HG03064 (cell line): Measurements from ENCODE around the gene LIN7B.
"Not testable (repeated sequence)": the region's sequence is repeated elsewhere in the genome, so short reads cannot be mapped to it uniquely, and the experiment has no call there.

Experiments
- ATAC-seq: cut with Tn5 transposase; IDR thresholded peaks from one replicate; pipeline ENCODE4 v1.9.1; 2021; ENCODE audit warnings: low read depth; ENCODE audit not compliant: unreplicated experiment

The LIN7B gene

DNA sequence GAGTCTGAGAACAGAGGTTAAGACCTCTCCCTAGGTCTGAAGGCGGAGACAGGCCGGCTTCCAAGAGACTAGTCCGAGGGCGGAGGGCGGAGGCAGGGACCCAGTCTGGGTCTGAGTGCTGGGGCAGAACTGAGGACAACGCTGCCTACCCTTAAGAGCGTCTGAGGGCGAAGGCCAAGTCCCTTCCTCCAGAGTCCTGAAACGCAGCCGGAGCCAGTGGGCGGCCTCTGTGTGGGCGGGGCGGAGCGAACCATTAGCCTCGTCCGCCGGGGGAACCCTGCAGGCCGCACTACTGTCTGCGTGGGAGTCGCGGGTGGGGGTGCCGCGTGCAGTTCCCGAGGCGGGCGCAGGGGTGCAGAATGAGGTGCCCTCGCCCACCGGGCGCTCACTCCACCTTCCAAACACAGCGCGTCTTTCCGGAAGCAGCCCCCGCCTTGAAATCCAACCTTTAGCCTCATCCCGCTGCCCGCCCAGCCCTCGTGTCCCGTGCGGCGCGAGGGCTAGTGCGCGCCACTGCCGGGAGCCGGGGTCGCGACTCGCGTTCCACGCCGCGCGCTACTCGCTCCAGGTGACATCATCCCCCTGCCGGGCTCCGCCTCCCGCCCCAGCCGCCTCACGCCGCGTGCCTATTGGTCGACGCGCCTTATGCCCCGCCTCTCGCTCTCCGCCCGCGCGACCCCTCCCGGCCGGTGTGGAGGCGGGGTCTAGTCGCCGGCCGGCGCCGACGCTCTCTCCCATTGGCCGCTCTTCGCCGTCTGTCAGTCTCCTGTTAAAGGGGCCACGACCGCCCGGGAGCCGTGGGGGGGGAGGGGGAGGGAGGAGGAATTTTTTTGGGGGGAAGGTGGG lies 4.6 kb downstream of the LIN7B start, which contains the start of gene C19orf73:
C19orf73 (minus strand) TSS at position 579 of the 846 bp plus-strand sequence; CDS start at position 458, 121 bp downstream.
- ATAC-seq = peak; percentile 52

DNA sequence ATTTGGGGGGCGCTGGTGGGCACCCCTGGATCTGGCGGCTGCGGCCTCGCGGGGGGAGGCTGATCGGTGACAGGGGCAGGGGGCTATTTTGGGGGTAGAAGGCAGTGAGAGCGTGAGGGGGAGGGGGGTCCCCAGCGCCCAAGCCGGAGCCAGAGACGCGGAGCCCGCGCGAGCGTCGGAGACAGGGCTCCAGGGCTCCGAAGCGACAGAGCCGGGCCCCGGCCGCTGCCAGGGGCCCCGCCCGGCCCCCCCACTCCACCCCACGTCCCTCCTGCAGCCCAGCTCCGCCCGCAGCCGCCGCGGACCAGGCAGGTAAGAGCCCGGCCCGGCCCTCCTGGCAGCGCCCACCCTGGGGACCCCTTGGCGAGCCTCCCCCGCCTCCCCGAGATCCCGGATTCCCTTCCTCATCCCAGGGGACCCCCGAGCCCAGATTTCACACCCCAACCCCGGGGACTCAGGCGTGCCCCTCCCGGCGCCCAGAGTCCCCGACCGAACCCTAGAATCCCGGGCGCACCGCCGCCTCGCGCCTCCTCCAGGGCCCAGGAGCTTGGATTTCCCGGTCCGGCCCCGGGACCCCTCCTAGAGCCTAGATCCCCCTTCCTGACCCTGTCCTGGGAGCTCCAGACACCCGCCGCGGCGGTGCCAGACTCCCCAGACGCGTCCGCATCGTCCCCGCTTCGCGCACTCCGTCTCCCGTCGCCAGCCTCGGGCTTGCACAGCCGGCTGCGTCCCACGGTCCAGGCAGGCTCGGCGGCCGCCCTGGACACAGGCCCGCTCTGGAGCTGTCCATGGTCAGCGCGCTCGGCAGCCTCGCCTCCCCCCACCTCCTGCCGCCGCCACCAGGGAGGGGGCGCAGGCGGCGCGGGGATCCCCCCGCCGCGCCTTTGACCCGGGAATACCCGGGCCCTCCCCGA lies 5.5 kb downstream of the LIN7B start, which contains the start of gene PPFIA3:
PPFIA3 (plus strand) TSS at position 134 of the 914 bp plus-strand sequence. CDS start 8,330 bp downstream, outside the sequence.
- ATAC-seq = no peak

DNA sequence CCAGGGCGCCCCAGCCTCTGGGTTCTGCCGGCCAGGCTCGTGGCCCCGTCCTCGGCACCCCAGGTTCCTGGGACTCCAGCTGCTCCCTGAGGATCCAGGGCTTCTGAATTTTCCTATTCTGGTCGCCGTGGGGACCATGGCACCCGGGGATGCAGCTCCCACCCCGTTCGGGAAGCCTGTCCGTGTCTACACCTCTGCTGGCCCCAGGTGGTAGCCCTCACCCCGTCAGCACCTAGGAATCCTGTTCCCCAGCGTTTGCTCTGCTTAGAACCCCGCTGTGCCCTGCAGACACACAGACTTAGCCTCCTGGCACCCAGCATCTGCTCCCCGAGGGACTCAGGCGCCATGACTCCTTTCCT lies 6.1 kb downstream of the LIN7B start:
- no peak for ATAC-seq

DNA sequence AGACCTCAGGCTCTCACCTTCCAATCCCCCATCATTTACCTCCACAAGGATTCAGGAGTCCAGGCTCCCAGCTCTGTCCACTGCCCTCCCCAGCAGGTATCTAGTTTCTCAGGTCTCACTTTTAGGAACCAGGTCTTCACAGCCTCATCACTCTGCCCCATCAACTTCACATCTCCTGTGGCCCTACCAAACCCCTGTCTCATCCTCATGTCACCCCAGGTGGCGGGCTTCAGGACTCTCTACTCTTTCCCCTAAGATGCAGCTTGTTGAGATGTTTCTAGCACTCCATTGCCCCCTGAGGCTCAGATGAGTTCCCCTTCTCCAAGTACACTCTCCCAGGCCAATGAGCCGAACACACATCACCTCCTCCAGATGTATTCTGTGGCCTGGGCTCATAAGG lies 6.7 kb downstream of the LIN7B start:
- ATAC-seq = no peak

DNA sequence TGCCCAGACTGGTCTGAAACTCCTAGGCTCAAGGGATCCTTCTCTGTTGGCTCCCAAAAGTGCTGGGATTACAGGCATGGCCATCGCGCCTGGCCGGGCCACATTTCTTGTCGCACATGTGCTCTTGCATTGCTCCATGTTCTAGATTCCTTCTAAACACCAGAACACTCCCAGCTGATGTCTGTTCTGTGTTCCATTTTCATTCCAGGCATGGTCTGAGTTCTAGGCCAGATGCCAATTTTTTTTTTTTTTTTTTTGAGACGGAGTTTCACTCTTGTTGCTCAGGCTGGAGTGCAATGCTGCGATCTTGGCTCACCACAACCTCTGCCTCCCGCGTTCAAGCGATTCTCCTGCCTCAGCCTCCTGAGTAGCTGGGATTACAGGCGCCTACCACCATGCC lies 7.7 kb downstream of the LIN7B start:
- not testable (repeated sequence) for ATAC-seq

DNA sequence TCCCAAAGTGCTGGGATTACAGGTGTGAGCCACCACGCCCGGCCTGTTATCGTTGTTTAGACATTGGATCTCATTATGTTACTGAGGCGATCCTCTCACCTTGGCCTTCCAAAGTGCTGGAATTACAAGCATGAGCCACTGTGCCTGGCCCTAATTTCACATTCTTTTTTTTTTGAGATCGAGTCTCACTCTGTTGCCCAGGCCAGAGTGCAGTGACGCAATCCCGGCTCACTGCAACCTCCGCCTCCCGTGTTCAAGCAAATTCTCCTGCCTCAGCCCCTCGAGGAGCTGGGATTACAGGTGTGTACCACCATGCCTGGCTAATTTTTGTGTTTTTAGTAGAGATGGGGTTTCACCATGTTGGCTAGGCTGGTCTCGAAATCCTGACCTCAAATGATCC lies 9.1 kb downstream of the LIN7B start:
- ATAC-seq = not testable (repeated sequence)

DNA sequence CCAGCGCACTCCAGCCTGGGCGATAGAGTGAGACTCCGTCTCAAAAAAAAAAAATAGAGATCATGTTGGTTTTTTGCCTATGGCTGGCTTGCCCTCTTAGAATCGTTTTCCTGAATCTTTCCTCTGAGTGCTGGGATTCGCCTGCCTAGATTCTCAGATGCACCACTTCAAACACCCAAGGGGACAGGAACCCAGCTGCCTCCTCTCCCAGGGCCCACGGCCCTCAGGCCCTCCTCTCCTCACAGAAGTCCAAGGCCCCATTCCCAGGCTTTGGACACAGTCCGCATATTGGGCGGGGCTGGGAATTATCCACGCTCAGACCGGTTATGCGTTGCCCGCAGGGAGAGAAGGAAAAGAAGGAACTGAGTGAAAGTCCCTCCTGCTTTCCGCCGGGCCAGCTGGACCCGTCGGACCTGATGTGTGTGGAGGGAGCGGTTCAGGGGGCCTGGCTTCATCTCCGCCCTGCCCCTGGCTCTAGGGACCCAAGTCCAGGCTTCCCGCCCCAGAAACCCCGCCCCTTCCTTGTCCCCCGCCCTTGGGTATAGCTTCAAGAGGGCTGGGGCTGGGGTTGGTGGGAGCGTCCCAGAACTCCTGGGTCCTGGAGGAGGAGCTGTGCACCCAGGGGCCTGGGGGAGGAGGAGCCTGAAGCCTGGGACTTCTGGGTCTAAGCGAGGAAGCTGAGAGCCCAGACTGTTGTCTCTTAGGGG lies 11.0 kb downstream of the LIN7B start:
- no peak for ATAC-seq

DNA sequence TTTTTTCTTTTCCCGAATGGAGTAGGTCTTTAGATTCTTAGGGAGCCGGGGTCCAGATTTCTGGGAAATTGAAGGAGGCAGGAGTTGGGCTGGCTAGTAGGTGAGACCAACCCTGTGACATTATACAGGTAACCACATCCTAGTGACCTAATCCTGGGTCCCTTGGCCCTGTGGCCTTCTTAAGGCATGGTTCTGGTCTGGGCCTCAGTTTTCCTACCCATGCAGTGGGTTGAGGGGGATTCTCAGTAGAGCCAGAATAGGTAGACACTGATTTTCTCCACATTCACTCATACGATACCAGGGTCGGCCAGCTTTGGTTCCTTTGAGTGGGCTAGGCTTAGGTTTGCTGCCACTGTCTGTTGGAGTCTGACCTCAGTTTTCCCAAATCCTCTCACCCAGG lies 12.4 kb downstream of the LIN7B start:
- no peak for ATAC-seq

DNA sequence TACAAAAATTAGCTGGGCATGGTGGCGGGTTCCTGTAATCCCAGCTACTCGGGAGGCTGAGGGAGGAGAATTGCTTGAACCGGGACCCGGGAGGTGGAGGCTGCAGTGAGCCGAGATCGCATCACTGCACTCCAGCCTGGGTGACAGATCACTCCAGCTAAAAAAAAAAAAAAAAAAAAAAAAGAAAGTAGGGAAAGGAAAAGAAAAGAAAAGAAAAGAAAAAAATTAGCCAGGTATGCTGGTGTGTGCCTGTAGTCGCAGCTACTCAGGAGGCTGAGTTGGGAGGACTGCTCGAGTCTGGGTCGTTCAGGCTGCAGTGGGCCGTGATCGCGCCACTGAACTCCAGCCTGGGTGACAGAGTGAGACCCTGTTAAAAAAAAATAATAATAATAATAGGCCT lies 13.1 kb downstream of the LIN7B start:
- ATAC-seq = not testable (repeated sequence)

DNA sequence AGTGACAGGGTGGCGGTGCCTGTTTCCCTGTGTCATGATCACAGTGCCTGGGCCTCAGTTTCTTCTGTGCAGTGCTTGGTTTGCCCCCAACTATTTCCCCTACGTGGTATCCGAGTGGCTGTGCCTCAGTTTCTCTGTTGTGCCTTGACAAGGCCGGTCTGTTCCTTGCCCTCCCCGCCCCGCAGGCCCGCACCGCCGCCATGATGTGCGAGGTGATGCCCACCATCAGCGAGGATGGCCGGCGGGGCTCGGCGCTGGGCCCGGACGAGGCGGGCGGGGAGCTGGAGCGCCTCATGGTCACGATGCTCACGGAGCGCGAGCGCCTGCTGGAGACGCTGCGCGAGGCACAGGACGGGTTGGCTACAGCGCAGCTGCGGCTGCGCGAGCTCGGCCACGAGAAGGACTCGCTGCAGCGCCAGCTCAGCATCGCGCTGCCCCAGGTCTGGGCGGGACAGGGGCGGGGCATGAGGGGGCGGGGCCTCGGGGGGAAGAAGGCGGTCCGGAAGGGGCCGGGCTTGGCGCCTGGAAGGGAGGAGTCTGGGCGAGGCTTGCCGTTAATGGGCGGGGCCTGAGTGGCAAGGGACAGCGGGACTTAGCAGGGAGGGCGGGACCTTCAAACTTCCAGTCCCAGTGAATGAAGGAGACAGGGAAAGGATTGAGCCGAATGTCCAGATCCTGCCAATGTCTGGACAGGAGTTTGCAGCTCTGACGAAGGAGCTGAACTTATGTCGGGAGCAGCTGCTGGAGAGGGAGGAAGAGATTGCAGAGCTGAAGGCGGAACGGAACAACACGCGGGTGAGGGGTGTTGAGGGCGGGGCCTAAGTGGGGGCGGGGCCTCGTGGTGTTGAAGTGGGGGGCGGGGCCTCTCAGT lies 13.7 kb downstream of the LIN7B start:
- ATAC-seq = peak; percentile 72

DNA sequence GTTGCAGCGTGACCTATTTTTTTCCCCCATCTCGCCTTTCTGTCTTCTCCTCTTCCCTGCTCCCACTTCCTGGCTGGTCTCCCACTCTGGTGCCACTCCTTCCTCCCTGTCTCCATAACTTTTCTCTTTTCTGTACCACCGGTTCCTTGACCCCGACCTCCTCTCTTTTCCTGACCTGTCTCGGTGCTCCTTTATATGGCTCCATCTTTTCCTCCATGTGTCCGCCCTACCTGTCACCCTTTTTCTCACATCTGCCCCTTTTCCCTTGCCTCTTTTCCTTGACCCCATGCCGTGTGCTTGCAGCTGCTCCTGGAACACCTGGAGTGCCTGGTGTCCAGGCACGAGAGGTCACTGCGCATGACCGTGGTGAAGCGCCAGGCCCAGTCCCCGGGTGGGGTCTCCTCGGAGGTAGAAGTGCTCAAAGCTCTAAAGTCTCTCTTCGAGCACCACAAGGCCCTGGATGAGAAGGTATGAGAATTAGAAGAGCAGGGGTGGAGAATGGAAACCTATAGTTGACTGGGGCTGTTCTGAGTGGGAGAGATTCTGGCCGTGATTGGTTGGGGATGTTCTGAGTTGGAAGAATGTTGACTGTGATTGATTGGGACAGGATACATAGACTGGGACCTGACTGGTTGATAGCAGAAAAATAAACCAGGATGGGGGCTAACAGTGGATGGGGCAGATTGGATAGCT lies 14.5 kb downstream of the LIN7B start:
- no peak for ATAC-seq

DNA sequence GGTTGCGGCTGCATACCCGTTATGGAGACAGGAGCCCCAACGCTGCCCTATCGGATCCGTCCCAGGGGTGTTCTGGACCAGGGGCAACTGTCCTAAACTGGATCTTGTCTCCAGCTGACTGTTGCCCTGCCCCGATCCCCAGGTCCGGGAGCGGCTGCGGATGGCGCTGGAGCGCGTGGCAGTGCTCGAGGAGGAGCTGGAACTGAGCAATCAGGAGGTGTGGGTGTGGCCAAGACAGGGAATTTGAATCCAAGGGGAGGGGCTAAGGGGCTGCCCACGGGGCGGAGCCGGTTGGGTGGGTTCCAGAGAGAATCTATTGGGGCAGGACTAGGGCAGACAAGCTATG lies 15.0 kb downstream of the LIN7B start:
- no peak for ATAC-seq

DNA sequence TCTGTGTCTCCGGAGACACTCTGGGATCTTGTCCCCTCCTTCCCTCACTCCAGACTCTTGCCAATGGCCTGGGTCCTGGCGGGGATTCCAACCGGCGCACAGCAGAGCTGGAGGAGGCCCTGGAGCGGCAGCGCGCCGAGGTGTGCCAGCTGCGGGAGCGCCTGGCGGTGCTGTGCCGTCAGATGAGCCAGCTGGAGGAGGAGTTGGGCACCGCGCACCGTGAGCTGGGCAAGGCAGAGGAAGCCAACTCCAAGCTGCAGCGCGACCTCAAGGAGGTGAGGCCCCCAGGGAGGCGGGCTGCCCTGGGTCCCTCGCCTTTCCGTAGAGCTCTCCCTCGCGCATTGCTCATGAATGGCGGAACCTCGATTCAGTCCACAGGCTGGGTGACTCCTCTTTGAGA lies 16.2 kb downstream of the LIN7B start:
- no peak for ATAC-seq

DNA sequence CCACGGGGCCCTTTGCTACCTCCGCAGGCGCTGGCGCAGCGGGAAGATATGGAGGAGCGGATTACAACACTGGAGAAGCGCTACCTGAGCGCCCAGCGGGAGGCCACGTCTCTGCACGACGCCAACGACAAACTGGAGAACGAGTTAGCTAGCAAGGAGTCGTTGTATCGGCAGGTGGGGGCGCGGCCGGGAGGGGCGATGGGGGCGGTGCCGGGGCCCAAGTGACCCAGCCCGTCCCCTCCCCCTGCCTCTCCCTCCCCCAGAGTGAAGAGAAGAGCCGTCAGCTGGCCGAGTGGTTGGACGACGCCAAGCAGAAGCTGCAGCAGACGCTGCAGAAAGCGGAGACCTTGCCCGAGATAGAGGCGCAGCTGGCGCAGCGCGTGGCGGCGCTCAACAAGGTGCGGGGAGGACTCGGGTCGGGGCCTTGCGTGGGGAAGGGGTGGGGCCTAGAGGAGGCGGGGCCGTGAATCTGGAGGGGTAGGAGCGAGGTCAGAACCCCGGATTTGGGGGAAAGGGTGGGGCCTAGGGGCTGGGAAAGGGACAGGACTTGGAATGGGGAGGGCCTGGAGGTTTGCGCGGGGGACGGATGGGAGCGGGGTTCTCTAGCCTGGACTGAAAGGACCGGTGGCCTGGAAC lies 18.9 kb downstream of the LIN7B start:
- ATAC-seq = no peak

DNA sequence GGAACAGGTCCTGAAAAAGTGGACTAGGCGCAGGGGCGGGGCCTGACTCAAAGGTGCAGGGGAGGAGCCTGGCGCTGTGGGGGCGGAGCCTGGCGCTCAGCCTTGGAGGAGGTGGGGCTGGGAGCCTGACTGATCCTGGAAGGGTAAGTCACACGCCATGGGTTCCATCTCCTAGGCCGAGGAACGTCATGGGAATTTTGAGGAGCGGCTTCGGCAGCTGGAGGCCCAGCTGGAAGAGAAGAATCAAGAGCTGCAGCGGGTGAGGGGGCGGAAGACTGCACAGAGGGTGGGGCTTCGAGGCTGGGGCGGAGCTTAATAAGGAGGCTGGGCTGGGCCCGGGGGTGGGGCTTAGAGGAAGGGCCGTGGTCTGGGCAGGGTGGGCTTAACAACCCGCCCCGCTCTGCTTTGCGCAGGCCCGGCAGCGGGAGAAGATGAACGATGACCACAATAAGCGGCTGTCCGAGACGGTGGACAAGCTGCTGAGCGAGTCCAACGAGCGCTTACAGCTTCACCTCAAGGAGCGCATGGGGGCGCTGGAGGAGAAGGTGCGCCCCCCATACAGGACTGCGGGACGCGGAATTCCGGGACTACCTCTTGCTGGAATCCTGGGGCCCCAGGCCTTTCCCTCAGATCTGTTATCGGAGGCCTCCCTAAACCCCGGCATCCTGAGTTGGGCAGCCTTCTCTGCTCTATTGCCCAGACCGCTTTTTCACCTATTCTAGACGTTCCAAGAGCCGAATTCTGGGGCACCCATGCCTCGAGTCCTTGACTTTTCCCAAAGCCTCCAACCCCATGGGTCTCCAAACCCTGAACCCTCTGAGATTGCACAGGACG lies 19.7 kb downstream of the LIN7B start:
- no peak for ATAC-seq

DNA sequence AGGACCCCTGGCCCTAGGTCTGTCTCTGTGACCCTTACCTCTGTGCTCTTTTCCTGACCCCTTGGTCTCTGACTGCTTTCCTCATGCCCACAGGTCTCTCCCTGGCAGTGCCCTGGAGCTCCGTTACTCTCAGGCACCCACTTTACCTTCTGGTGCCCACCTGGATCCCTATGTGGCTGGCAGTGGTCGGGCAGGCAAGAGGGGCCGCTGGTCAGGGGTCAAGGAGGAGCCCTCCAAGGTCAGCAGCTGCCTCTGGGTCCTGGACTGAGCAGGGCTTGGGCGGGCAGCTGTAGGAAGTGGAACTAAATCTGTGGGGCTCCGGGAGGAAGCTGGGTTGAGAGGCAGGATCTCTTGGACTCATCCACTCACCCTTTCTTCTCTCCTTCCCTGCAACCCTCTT lies 21.5 kb downstream of the LIN7B start:
- no peak for ATAC-seq

DNA sequence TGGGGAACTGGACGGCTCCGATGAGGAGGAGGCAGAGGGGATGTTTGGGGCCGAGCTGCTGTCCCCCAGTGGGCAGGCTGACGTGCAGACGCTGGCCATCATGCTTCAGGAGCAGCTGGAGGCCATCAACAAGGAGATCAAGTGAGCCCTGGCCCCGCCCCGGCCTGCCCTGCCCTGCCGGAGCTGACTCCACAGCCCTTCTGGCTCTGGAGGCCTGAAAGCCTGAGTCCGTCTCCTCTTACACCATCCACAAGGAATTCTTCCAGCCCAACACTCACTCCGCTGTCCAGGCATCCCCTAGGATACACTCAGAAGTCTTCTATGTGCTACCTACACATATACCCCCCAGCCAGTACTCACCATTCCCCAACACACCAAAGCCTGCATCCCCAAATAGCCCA lies 22.6 kb downstream of the LIN7B start:
- ATAC-seq = no peak

DNA sequence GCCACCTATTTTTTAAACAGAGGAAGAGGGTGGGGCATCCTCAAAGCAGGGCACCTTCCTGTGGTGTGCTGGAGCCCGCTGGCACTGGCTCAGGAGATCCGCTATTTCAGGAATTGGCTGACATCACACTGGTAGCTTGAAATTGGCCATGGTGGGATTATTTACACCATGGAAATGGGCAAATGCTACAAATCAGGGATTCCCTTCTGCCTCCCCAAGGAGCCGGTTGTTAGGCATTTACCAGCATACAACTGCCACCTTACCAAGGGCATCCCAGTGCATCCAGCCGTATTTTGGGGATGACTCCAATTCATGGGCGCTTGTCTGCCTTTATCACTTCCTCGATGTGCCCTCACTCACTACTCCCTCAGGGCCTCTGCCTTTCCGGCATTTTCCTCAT lies 26.8 kb downstream of the LIN7B start:
- ATAC-seq = no peak
